LNCaP clone FGC (cell line): ENCODE data around the gene XYLT1.

Experiments
- DNase-seq: peaks from one replicate; pipeline ENCODE4 v3.0.0-alpha.2; 2011; ENCODE audit warnings: low read depth
- H3K4me3 ChIP-seq: 2 replicates; pipeline ENCODE4 v1.5.1; 2011; ENCODE audit warnings: mild to moderate bottlenecking, low read depth, low read length, control low read depth
- CTCF ChIP-seq: IDR thresholded peaks from 2 replicates; pipeline ENCODE4 v1.5.1; 2012; ENCODE audit warnings: mild to moderate bottlenecking; ENCODE audit not compliant: control insufficient read depth, insufficient read depth; ENCODE audit errors: extremely low read depth

Gene XYLT1

GRCh38 chr16:17433577-17434451 is 36.9 kb downstream of the XYLT1 start:
- H3K4me3 ChIP-seq = no peak overlapping the region
- no peak for TF ChIP-seq CTCF
- no peak for DNase-seq

- no peak overlapping the region for H3K4me3 ChIP-seq
- no peak for DNase-seq
- TF ChIP-seq CTCF = no peak
Measured at GRCh38 chr16:17432901-17433576, 37.7 kb downstream of the XYLT1 start.

- TF ChIP-seq CTCF = no peak
- DNase-seq = no peak
Measured at GRCh38 chr16:17431968-17432625, 38.7 kb downstream of the XYLT1 start.

GRCh38 chr16:17431012-17431411 is 39.7 kb downstream of the XYLT1 start:
- no peak overlapping the region for H3K4me3 ChIP-seq
- no peak for TF ChIP-seq CTCF
- DNase-seq = no peak

More at GRCh38 chr16:17431968-17432625, 38.7 kb downstream of the XYLT1 start:
- H3K4me3 ChIP-seq = no peak overlapping the region

GRCh38 chr16:17426451-17426850 is 44.3 kb downstream of the XYLT1 start:
- DNase-seq = no peak
- no peak overlapping the region for H3K4me3 ChIP-seq
- no peak for TF ChIP-seq CTCF

- TF ChIP-seq CTCF = no peak
- H3K4me3 ChIP-seq = no peak overlapping the region
Measured at GRCh38 chr16:17424771-17425170, 46.0 kb downstream of the XYLT1 start.

More at GRCh38 chr16:17424771-17425170, 46.0 kb downstream of the XYLT1 start:
- DNase-seq = no peak
